Duodenal mucosa (tissue), 2 donors: Measurements from ENCODE around the gene RGS4.

Experiments
- H3K27ac ChIP-seq: one replicate; pipeline ENCODE4 v1.7.0; 2013; ENCODE audit warnings: low read depth, low read length
- H3K27me3 ChIP-seq, 2 donors: one replicate each; pipeline ENCODE4 v1.7.0; 2013; ENCODE audit warnings: low read length in 2 of 2, control low read depth in 1 of 2; ENCODE audit not compliant: insufficient read depth in 2 of 2, control insufficient read depth in 1 of 2
- H3K36me3 ChIP-seq, 2 donors: one replicate each; pipeline ENCODE4 v1.7.0; 2013; ENCODE audit warnings: low read length in 2 of 2, control low read depth in 1 of 2; ENCODE audit not compliant: insufficient read depth in 2 of 2, control insufficient read depth in 1 of 2
- H3K4me1 ChIP-seq, 2 donors: one replicate each; pipeline ENCODE4 v1.7.0; 2013; ENCODE audit warnings: low read length in 2 of 2, control low read depth in 1 of 2; ENCODE audit not compliant: insufficient read depth in 2 of 2, control insufficient read depth in 1 of 2
- H3K4me3 ChIP-seq, 2 donors: one replicate each; pipeline ENCODE4 v1.7.0; 2013; ENCODE audit warnings: low read length in 2 of 2, low read depth in 1 of 2
- H3K9ac ChIP-seq, 2 donors: one replicate each; pipeline ENCODE4 v1.7.0; 2013; ENCODE audit warnings: low read length in 2 of 2, low read depth in 1 of 2
- H3K9me3 ChIP-seq, 2 donors: one replicate each; pipeline ENCODE4 v1.7.0; 2013; ENCODE audit warnings: low read length in 2 of 2, control low read depth in 1 of 2; ENCODE audit not compliant: control insufficient read depth in 1 of 2

RGS4 gene

GRCh38 chr1:163069142-163069541 lies at the start of gene RGS4:
Gene RGS4 (plus strand): TSS chr1:163069361. CDS start chr1:163069485, 124 bp downstream.
- no peaks in the 10 kb centered on the region for H3K9me3 ChIP-seq
- H3K27ac ChIP-seq: no peak within 1 kb of the TSS
- H3K36me3 ChIP-seq: no peaks in the 10 kb centered on the region
- no peaks in the 10 kb centered on the region for H3K4me1 ChIP-seq
- H3K27me3 ChIP-seq: peaks cover 11 to 18% of the 10 kb centered on the region in 2 donors
- no peak within 1 kb of the TSS for H3K9ac ChIP-seq
- H3K4me3 ChIP-seq: peak within 1 kb of the TSS; percentile 12 to 32

GRCh38 chr1:163022129-163022528 lies 47.0 kb upstream of the RGS4 start:
- Histone ChIP-seq H3K4me3 (no peak overlapping the region), H3K9me3 (peaks cover 0 to 4% of the 10 kb centered on the region in 2 donors), H3K36me3 (no peaks in the 10 kb centered on the region), H3K9ac (no peak overlapping the region), H3K4me1 (no peaks in the 10 kb centered on the region), H3K27me3 (no peaks in the 10 kb centered on the region), H3K27ac (no peak overlapping the region)

DNA sequence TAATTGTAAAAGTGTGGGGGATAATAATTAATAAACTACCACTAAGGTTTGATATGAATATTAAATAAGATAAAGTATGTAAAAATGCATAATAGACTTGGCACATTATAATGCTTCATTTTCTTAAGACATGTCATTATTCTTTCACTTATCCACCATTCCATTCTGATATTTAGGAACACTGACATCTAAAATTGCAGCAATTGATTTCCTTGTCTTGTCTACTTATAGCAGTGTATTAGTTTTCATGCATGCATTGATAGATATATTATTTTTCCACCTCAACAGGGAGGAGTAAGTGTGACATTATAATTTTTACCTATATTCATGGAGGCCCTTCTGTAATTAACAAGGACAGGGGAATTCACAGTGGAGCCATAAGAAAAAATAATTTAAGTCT lies 41.6 kb upstream of the RGS4 start:
- Histone ChIP-seq H3K27ac (no peak overlapping the region), H3K27me3 (no peaks in the 10 kb centered on the region), H3K4me3 (no peak overlapping the region), H3K36me3 (no peaks in the 10 kb centered on the region), H3K9ac (no peak overlapping the region), H3K9me3 (no peaks in the 10 kb centered on the region), H3K4me1 (no peaks in the 10 kb centered on the region)

- H3K4me3 ChIP-seq: no peak overlapping the region
- no peak overlapping the region for H3K27ac ChIP-seq
- no peaks in the 10 kb centered on the region for H3K27me3 ChIP-seq
- no peak overlapping the region for H3K9ac ChIP-seq
- no peaks in the 10 kb centered on the region for H3K4me1 ChIP-seq
- H3K36me3 ChIP-seq: no peaks in the 10 kb centered on the region
- H3K9me3 ChIP-seq: no peaks in the 10 kb centered on the region
Observed at GRCh38 chr1:163029901-163030300, 39.3 kb upstream of the RGS4 start.

- no peaks in the 10 kb centered on the region for H3K9me3 ChIP-seq
- H3K4me3 ChIP-seq: no peak overlapping the region
- no peaks in the 10 kb centered on the region for H3K36me3 ChIP-seq
- H3K27ac ChIP-seq: no peak overlapping the region
- H3K4me1 ChIP-seq: no peaks in the 10 kb centered on the region
- H3K9ac ChIP-seq: no peak overlapping the region
- no peaks in the 10 kb centered on the region for H3K27me3 ChIP-seq
Observed at GRCh38 chr1:163035446-163036249, 33.5 kb upstream of the RGS4 start.

- no peak overlapping the region for H3K27ac ChIP-seq
- H3K27me3 ChIP-seq: no peaks in the 10 kb centered on the region
- H3K4me1 ChIP-seq: no peaks in the 10 kb centered on the region
- H3K36me3 ChIP-seq: no peaks in the 10 kb centered on the region
- H3K4me3 ChIP-seq: no peak overlapping the region
- H3K9me3 ChIP-seq: no peaks in the 10 kb centered on the region
- H3K9ac ChIP-seq: no peak overlapping the region
Observed at GRCh38 chr1:163036671-163037070, 32.5 kb upstream of the RGS4 start.

- Histone ChIP-seq H3K36me3 (no peaks in the 10 kb centered on the region), H3K9ac (no peak overlapping the region), H3K27ac (no peak overlapping the region), H3K4me3 (no peak overlapping the region), H3K9me3 (no peaks in the 10 kb centered on the region), H3K4me1 (no peaks in the 10 kb centered on the region), H3K27me3 (no peaks in the 10 kb centered on the region)
Observed at GRCh38 chr1:163038928-163039706, 30.0 kb upstream of the RGS4 start.

DNA sequence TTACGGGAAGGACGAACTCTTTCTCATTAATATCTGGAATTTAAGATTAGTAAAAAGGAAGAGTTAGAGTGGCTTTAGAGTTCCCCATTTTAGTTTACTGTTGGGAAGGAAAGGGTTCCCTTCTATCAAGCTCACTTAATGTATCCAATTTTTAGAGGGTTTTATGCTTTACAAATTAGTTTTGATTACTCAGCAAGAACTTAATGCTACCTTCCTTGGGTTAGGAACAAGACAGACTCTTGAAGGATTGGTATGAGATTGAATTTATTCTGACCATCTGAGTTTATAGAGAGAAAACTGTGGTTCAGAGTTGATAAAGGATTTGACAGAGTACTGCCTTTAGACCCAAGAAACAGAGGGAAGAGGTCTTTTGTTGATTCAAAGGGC lies 29.5 kb upstream of the RGS4 start:
- Histone ChIP-seq H3K9ac (no peak overlapping the region), H3K27ac (no peak overlapping the region), H3K4me1 (no peaks in the 10 kb centered on the region), H3K36me3 (no peaks in the 10 kb centered on the region), H3K4me3 (no peak overlapping the region), H3K27me3 (no peaks in the 10 kb centered on the region), H3K9me3 (no peaks in the 10 kb centered on the region)

- Histone ChIP-seq H3K36me3 (no peaks in the 10 kb centered on the region), H3K4me3 (no peak overlapping the region), H3K27me3 (no peaks in the 10 kb centered on the region), H3K9me3 (no peaks in the 10 kb centered on the region), H3K4me1 (no peaks in the 10 kb centered on the region), H3K27ac (no peak overlapping the region), H3K9ac (no peak overlapping the region)
Observed at GRCh38 chr1:163046071-163046470, 23.1 kb upstream of the RGS4 start.

DNA sequence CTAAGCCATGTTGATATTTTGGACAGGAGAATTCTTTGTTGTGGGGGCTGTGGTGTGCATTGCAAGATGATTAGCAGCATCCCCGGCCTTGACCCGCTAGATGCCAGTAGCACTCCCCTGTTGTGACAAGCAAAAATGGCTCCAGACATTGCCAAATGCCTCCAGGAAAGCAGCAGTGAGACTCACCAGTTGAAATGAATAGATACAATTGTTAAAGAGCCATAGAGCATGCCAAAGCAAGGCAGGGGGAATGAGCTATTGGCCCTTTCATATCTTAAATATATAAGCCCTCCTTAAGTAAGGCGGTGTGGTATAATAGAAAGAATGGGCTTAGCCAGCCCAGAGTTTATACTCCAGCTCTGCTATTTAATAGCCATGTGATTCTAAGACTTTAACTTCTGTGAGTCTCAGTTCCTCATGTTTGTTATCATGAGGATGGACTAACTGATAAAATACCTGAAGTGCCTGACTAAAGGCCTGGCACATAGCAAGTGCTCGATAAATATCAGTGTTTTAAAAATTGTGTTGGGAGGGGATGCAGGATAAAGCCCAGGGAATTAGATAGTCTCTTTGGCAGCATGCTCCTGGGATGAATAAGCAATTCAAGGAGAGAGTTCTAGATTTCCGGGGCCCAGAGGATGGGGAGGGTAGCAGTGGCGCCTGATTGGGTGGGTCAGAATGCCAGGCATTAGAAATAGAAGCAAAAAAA lies 21.1 kb upstream of the RGS4 start:
- no peak overlapping the region for H3K9ac ChIP-seq
- no peaks in the 10 kb centered on the region for H3K36me3 ChIP-seq
- H3K27me3 ChIP-seq: no peaks in the 10 kb centered on the region

More for the DNA sequence above, 21.1 kb upstream of the RGS4 start:
- no peaks in the 10 kb centered on the region for H3K9me3 ChIP-seq
- no peak overlapping the region for H3K27ac ChIP-seq
- no peaks in the 10 kb centered on the region for H3K4me1 ChIP-seq
- no peak overlapping the region for H3K4me3 ChIP-seq
